ENCODE measurements around the gene SYNE3.

Gene SYNE3

GRCh38 chr14:95487669-95488084, 28.8 kb downstream of the SYNE3 start:
- DNase-seq = no peak

GRCh38 chr14:95486875-95487668, 29.4 kb downstream of the SYNE3 start:
- no peak for DNase-seq

GRCh38 chr14:95485222-95485819, 31.1 kb downstream of the SYNE3 start:
- DNase-seq = no peak

- no peak for DNase-seq
Measured at GRCh38 chr14:95484296-95484695, 32.2 kb downstream of the SYNE3 start.

- DNase-seq = no peak
Measured at GRCh38 chr14:95483309-95484165, 32.9 kb downstream of the SYNE3 start.

- no peak for DNase-seq
Measured at GRCh38 chr14:95482627-95483308, 33.7 kb downstream of the SYNE3 start.

GRCh38 chr14:95481391-95482022, 34.9 kb downstream of the SYNE3 start:
- DNase-seq = no peak

- DNase-seq = no peak
Measured at GRCh38 chr14:95480887-95481226, 35.6 kb downstream of the SYNE3 start.

GRCh38 chr14:95480109-95480886, 36.2 kb downstream of the SYNE3 start:
- no peak for DNase-seq

GRCh38 chr14:95479494-95479893, 37.0 kb downstream of the SYNE3 start:
- DNase-seq = no peak

GRCh38 chr14:95478818-95479217, 37.6 kb downstream of the SYNE3 start:
- DNase-seq = no peak

- no peak for DNase-seq
Measured at GRCh38 chr14:95478309-95478708, 38.1 kb downstream of the SYNE3 start.

- DNase-seq = no peak
Measured at GRCh38 chr14:95477411-95478269, 38.8 kb downstream of the SYNE3 start.

GRCh38 chr14:95476747-95477146, 39.7 kb downstream of the SYNE3 start:
- DNase-seq = no peak

GRCh38 chr14:95475540-95476240, 40.8 kb downstream of the SYNE3 start:
- no peak for DNase-seq

GRCh38 chr14:95474941-95475340, 41.5 kb downstream of the SYNE3 start:
- DNase-seq = no peak

GRCh38 chr14:95474486-95474885, 42.0 kb downstream of the SYNE3 start:
- DNase-seq = no peak

GRCh38 chr14:95472819-95473251, 43.6 kb downstream of the SYNE3 start:
- DNase-seq = no peak

- no peak for DNase-seq
Measured at GRCh38 chr14:95471476-95471875, 45.0 kb downstream of the SYNE3 start.

- DNase-seq = no peak
Measured at GRCh38 chr14:95471016-95471415, 45.4 kb downstream of the SYNE3 start.

Measured in DMS153 (cell line).